Endodermal cell (in vitro differentiated cells): ENCODE data around the gene POSTN. TPM values are rescaled to one million over a fixed set of nuclear protein-coding genes. Genes with fewer than 3 reads are reported as not detected.

Experiments used
- DNase-seq: peaks from one replicate; pipeline ENCODE4 v3.0.0-alpha.2; 2017
- H3K27ac ChIP-seq: 2 replicates; pipeline ENCODE4 v1.5.1; 2013; ENCODE audit warnings: mild to moderate bottlenecking, low read depth, low read length, moderate library complexity
- H3K27me3 ChIP-seq: 2 replicates; pipeline ENCODE4 v1.6.1; 2013; ENCODE audit warnings: mild to moderate bottlenecking, low read length, moderate library complexity; ENCODE audit not compliant: insufficient read depth, control insufficient read depth, poor library complexity, severe bottlenecking
- H3K36me3 ChIP-seq: 2 replicates; pipeline ENCODE4 v1.7.0; 2013; ENCODE audit warnings: mild to moderate bottlenecking, low read length, moderate library complexity; ENCODE audit not compliant: control insufficient read depth, insufficient read depth
- H3K4me1 ChIP-seq: one replicate; pipeline ENCODE4 v1.7.0; 2013; ENCODE audit warnings: low read length; ENCODE audit not compliant: control insufficient read depth, insufficient read depth
- H3K4me3 ChIP-seq: 2 replicates; pipeline ENCODE4 v1.5.1; 2013; ENCODE audit warnings: mild to moderate bottlenecking, low read length, moderate library complexity
- H3K9ac ChIP-seq: 2 replicates; pipeline ENCODE4 v1.6.1; 2013; ENCODE audit warnings: mild to moderate bottlenecking, low read length, moderate library complexity; ENCODE audit not compliant: poor library complexity, severe bottlenecking; ENCODE audit errors: extremely low read depth
- H3K9me3 ChIP-seq: 2 replicates; pipeline ENCODE4 v1.6.1; 2013; ENCODE audit warnings: mild to moderate bottlenecking, low read length, moderate library complexity; ENCODE audit not compliant: control insufficient read depth
- H3K27ac Mint-ChIP-seq: 2 replicates; pipeline ENCODE4 v1.8.0; 2020; ENCODE audit warnings: mixed read lengths
- H3K27me3 Mint-ChIP-seq: 2 replicates; pipeline ENCODE4 v1.8.0; 2021; ENCODE audit warnings: mild to moderate bottlenecking, mixed read lengths; ENCODE audit not compliant: insufficient read depth
- H3K36me3 Mint-ChIP-seq: 2 replicates; pipeline ENCODE4 v1.8.0; 2020; ENCODE audit warnings: low read depth, mixed read lengths
- H3K4me1 Mint-ChIP-seq: 2 replicates; pipeline ENCODE4 v1.8.0; 2020; ENCODE audit warnings: mixed read lengths
- H3K4me3 Mint-ChIP-seq: 2 replicates; pipeline ENCODE4 v1.8.0; 2020; ENCODE audit warnings: mild to moderate bottlenecking, moderate library complexity, mixed read lengths
- H3K9me3 Mint-ChIP-seq: 2 replicates; pipeline ENCODE4 v1.8.0; 2020; ENCODE audit warnings: mild to moderate bottlenecking, mixed read lengths
- WGBS, 2 experiments: methylation state at CpG; one replicate each; pipeline versions ENCODE4 v1.1.5 to v1.1.7; 2013; ENCODE audit warnings: missing lambda C conversion rate in 2 of 2, mixed read lengths in 1 of 2; ENCODE audit not compliant: insufficient coverage in 1 of 2, insufficient read length in 1 of 2; 5-methylcytosine and 5-hydroxymethylcytosine counted together
- total RNA-seq, 2 donors: library from RNA; stranded (reverse); fragmentation: NEBNext Ultra II Directional in 1 of 2; extraction: Animal tissue kit (Norgen Biotek cat#: 25700) in 1 of 2; gene quantifications; 2 replicates in 1 of 2; 3 replicates in 1 of 2; pipeline ENCODE4 v1.2.1, GENCODE V29; 2021
- TF ChIP-seq, protein P1 (sequence below): fragments of 200-600 bp; sonication (generic); conservative IDR thresholded peaks from 2 replicates; pipeline ENCODE4 v1.5.0; 2021; ENCODE audit warnings: antibody characterized with exemption, mild to moderate bottlenecking

POSTN gene
- total RNA-seq, 2 donors from 2014 or later: 0.66 to 1.4 TPM

DNA sequence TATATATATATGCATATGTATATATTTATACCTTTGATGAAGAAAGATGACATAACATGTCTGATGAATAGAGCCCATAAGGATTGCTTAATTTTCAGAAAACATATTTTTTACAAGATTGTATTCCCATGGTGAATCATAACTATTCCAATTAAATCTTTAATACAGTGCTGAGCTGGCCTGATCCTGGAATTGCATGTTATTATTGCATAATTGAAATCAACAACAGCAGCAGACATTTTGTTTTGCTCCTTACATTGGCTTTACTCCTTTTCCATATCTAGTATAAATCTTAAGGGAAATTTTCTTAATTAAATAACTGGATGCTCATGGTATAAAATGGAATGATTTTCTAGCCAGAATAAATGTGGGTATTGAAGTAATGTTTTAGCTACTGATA, 22.0 kb downstream of the POSTN start:
- H3K36me3 Mint-ChIP-seq: no peaks in the 10 kb centered on the region
- no peak overlapping the region for H3K27ac Mint-ChIP-seq

DNA sequence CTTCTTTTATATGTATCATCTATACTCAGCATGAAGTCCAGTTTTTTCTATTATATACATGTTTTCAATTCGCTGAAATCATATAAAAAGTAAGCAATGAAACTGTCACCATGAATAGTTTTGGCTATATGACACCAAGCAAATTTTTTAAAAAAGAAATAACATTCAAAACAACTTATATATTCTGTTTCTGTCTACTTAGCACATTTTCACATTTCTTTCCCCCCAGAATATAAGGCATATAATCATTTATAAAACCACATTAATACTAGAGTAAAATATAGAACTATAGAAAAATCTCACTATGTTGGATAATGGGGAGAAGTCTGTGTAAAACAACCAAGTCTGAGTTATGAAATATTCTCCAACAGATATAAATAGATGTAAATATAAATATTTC, 33.1 kb downstream of the POSTN start:
- no peaks in the 10 kb centered on the region for H3K9me3 ChIP-seq
- H3K27ac ChIP-seq: no peak overlapping the region
- H3K4me1 ChIP-seq: no peaks in the 10 kb centered on the region
- no peak overlapping the region for H3K9ac ChIP-seq
- Mint-ChIP-seq H3K36me3 (no peaks in the 10 kb centered on the region), H3K9me3 (no peaks in the 10 kb centered on the region), H3K4me3 (no peak overlapping the region), H3K27me3 (no peaks in the 10 kb centered on the region), H3K27ac (no peak overlapping the region), H3K4me1 (no peaks in the 10 kb centered on the region)
- 100% methylated on average over 1 of the region's 1 CpG for WGBS, 2 experiments
- H3K4me3 ChIP-seq: no peak overlapping the region
- TF ChIP-seq, protein P1, sequence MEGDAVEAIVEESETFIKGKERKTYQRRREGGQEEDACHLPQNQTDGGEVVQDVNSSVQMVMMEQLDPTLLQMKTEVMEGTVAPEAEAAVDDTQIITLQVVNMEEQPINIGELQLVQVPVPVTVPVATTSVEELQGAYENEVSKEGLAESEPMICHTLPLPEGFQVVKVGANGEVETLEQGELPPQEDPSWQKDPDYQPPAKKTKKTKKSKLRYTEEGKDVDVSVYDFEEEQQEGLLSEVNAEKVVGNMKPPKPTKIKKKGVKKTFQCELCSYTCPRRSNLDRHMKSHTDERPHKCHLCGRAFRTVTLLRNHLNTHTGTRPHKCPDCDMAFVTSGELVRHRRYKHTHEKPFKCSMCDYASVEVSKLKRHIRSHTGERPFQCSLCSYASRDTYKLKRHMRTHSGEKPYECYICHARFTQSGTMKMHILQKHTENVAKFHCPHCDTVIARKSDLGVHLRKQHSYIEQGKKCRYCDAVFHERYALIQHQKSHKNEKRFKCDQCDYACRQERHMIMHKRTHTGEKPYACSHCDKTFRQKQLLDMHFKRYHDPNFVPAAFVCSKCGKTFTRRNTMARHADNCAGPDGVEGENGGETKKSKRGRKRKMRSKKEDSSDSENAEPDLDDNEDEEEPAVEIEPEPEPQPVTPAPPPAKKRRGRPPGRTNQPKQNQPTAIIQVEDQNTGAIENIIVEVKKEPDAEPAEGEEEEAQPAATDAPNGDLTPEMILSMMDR: no peak
- H3K27me3 ChIP-seq: no peaks in the 10 kb centered on the region
- no peaks in the 10 kb centered on the region for H3K36me3 ChIP-seq
- DNase-seq: no peak

More for the DNA sequence above, 22.0 kb downstream of the POSTN start:
- H3K27me3 ChIP-seq: no peaks in the 10 kb centered on the region
- H3K4me1 ChIP-seq: no peaks in the 10 kb centered on the region
- no peak overlapping the region for H3K9ac ChIP-seq
- no peaks in the 10 kb centered on the region for H3K9me3 Mint-ChIP-seq
- no peaks in the 10 kb centered on the region for H3K27me3 Mint-ChIP-seq
- DNase-seq: no peak
- no peaks in the 10 kb centered on the region for H3K4me1 Mint-ChIP-seq
- no peaks in the 10 kb centered on the region for H3K9me3 ChIP-seq
- TF ChIP-seq, protein P1: no peak
- no peak overlapping the region for H3K27ac ChIP-seq
- no peak overlapping the region for H3K4me3 Mint-ChIP-seq
- H3K4me3 ChIP-seq: no peak overlapping the region
- no peaks in the 10 kb centered on the region for H3K36me3 ChIP-seq

DNA sequence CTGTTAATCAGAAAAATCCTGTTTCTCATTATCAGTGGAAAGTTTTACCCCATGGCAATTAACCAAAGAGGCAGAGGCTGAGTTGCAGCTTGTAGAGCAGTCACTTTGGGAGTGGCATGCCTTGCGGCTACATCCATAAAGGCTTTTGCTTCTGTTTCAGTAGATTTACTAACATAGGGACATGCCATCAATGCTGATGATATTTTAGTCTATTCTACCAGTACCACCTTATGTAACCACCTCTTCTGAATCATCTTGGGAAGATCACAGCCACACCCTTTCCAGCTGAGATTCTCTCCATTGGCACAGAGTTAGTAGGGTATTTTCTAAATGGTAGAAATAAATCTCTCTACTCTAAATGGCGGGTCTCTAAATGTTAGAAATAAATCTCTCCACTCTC, 37.5 kb downstream of the POSTN start:
- H3K36me3 Mint-ChIP-seq: peaks cover 3% of the 10 kb centered on the region
- no peak overlapping the region for H3K27ac Mint-ChIP-seq
- WGBS, 2 experiments: 86 to 96% methylated on average over 1 to 2 of the region's 2 CpGs
- no peak for DNase-seq
- H3K27me3 Mint-ChIP-seq: peaks cover 3% of the 10 kb centered on the region
- H3K4me3 Mint-ChIP-seq: no peak overlapping the region
- TF ChIP-seq, protein P1: no peak
- peaks cover 30% of the 10 kb centered on the region for H3K9me3 Mint-ChIP-seq
- Histone ChIP-seq H3K9me3 (peaks cover 12% of the 10 kb centered on the region), H3K4me1 (no peaks in the 10 kb centered on the region), H3K9ac (no peak overlapping the region), H3K36me3 (no peaks in the 10 kb centered on the region), H3K27me3 (no peaks in the 10 kb centered on the region), H3K27ac (no peak overlapping the region), H3K4me3 (no peak overlapping the region)
- H3K4me1 Mint-ChIP-seq: no peaks in the 10 kb centered on the region
